ENCODE measurements around the gene CBLB.

Gene CBLB

DNA sequence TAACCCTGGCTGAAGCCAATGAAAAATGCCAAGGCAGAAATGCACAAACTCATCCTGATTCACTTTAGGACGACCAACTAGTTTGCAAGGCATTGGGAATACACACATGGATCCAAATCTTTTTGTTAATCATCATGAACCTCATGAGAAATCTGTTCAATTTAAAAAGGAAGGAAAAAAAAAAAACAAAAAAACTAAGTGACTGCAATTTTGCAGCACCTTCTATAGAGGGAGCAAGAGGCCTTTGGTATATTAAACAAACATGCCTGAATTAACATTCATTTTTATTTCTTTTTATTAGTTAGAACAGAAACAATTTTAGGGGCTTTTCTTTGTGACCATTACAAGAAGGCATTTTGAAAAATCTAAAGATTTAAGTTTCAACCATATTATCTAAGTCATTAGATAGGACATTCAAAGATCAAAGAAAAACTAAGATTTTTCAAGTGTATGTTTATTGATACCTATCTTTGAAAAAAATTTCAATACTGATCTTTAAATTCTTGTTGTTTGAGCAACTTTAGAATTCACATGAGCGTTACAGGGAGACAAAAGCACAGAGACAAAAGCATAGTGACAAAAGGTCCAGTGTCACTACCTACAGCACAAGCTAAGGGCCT lies 182.4 kb downstream of the CBLB start:
- peak; percentile 14 for DNase-seq (ENCODE audit: low spot score)

DNA sequence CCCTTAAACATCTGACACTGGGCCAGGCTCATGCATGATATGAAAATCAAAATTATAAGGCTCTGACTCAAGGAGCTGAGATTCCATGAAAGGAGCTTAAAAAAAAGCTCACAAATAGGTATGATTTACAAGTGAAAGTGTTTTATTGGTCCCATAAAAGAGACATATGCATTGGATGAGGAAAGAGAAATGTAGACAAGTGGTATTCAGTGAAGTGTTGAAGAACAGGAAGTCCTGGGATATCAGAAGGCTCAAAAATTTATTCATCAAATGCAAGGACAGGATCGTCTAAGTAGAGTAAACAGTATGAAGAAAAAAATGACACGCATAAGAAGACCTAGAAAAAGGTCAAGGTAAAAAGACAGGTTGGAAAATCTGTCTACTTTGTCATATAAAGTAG lies 188.9 kb downstream of the CBLB start:
- no peak for DNase-seq (ENCODE audit: low spot score)

DNA sequence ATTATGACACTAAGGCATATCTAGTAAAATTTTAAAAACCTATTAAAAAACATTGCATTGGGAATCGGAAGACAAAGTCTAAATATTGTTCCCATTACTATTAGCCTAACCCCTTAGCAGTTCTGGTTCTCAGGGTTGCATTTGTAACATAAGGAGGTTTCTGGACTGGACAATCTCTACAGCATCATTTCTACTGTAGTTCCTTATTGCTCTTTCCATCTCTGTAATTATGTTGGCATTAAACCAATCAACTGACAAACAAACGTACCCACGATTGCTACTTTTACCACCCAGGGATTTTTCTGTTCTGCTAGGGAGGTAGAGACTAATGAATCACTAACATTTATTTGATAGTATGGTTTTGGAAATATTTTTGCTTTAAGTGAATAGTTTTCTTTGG lies 190.8 kb downstream of the CBLB start:
- no peak for DNase-seq (ENCODE audit: low spot score)

DNA sequence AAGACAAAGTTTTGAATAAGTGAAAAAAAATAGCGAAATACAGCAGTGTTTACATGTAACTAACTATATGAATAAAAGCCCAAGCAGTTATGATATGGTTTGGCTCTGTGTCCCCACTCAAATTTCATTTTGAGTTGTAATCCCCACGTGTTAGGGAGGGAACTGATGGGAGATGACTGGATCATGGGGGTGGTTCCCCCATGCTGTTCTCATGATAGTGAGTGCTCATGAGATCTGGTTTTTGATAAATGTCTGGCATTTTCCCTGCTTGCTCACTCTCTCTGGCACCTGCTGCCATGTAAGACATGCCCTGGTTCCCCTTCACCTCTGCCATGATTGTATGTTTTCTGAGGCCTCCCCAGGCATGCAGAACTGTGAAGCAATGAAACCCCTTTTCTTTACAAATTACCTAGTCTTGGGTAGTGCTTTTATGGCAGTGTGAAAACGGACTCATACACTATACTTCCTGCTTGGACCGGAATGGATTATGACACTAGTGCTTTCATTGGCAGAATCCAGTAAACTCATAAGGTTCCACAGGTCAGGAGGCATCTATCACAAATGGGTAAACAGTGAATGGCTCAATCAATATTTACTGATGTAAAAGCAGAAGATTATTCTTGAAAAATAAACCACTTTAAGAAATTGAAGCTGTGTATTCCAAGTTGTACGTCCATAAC lies 192.1 kb downstream of the CBLB start:
- no peak for DNase-seq (ENCODE audit: low spot score)

DNA sequence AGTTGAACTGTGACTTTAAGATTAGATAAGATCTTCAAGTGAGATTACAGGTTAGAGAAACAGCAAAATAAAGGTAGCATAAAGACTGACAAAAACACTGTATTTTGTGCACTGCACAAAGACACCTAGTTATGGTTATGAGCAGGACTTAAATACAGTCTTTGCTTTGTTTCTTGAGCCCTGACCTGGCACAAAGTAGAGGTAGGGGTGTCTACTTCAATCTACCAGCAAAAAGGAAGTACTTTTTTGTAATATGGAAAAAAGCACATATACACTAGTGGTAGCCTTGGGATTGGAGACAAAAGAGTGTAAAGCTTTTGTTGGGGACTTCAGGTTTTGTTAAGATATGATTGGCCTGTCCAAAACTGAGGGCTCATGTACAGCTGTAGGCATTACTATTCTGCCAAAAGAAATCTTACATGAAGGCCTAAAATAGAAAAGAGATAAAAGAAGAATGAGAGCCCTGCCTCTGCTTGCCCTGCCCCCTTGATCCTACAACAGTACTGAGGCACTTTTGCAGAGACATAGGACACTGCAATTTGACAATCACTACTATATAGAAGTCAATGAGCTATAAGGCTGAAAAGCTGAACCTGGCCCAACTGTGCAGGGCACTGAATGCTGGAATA lies 194.3 kb downstream of the CBLB start:
- no peak for DNase-seq (ENCODE audit: low spot score)

DNA sequence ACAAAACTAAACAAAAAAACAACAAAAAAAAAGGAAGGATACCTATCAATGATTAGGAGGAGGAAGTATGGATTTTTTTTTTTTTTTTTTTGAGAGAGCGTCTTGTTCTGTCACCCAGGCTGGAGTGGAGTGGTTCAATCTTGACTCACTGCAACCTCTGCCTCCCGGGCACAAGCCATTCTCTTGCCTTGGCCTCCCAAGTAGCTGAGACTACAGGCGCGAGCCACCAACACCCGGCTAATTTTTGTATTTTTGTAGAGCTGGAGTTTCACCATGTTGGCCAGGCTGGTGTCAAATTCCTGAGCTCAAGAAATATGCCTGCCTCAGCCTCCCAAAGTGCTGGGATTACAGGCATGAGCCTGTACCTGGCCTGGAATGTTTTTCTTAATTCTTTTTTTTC lies 195.8 kb downstream of the CBLB start:
- DNase-seq (ENCODE audit: low spot score): no peak

DNA sequence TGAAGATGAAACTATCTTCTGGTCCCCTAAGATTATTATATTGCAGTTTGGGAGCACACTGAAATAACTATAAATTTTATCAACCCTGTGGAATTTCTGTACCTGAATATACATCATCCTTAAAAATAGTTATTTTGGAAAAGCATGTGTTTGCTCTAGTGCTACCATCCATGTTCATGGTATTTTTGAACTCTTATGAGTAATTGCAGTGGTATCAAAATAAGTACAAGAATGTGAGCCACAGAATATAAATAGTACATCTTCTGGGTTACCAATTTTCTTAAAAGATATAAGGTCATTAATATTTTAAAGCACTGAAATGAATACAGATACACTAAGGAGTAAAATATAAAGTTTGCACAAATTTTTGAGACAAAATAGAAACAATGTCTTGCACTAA lies 206.5 kb downstream of the CBLB start:
- no peak for DNase-seq (ENCODE audit: low spot score)

DNA sequence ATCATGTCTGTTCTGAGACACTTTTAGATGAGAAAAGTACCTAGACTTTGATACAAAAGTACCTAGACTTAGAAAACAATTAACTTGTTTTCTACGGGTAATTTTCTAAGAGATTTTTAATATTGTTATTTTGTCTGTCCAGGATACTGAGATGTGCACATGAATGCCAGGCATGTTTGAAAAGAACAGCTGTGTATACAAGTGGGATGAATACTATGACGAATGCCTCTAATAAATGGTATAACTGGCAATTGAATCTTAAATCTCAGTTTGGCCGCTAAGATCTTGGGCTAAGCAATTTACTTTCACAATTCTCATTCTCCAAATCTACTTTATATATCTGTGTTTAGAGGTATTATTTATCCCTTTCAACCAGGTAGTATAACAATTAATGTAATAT lies 207.4 kb downstream of the CBLB start:
- DNase-seq (ENCODE audit: low spot score): no peak

DNA sequence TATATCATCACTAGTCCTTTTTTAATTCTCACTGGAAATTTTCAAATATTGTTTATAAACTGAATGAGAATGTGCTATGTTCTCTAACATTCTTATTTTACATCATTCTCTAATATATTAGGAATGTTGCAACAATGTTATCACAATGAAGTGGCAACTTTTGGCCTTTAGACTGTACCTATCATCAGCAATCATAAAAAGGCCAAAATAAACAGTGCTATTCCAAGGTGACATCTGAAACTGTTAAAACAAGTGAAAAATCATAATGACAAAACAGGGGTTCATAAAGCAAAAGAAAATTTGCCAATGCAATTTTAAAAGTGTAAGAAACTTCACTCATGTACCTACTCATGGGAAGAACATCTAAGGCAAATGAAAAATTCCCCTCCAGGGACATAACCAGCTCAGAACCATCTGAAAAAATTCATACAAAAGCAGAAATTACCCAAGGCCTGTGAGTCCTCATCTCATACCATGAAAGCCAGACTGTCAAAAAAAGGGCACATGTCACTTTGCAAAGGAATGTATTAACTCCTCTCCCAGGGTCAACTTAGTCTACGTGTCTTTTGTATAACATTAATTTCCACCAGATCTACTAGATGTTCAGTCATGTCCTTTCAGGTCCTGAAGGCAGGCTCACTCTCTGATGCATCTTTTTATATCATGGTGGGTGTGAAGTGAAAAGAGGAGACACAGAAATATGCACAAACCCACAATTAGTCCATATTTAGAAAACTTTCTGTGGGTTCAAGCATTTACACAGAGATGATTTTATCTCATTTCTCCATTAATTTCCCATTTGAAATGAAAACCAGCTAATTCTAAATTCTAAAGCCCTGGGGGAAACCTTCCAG lies 211.9 kb downstream of the CBLB start:
- no peak for DNase-seq (ENCODE audit: low spot score)

DNA sequence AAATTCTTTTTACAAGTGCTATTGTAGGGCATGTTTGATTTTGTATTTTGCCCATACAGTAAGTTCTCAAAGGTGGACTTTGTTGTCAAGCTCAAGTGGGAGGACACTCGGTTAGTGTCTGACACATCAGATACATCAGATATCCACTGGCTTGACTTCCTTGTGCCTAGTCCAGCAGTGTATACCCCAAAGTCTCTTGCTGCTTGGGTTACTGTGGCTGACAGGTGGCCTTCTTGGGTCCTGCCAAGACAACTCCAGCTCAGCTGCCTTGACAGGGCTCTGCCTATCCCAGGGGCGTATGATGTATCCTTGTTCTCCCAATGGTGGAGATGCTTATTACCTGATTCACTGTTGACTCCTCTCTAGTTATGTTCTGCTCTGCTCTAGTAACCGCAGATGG lies 214.9 kb downstream of the CBLB start:
- no peak for DNase-seq (ENCODE audit: low spot score)

DNA sequence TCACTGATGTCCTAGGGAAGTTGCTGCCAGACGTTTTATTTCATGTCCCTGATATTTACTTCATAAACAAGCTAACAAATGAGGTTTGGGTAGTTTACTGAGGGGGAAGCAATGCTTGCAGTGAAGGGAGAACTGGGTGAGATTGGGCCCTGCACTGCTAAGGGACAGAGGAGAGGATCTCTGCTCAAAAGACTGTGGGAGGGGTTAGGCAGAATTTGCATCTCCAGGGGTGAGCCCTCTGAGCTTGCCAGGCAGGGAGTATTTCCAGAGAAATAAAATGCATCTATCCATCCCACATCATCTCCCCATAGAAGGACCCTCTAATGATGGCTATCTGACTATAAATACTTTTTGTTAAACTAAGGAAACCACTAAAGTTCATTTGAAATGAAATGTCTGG lies 215.6 kb downstream of the CBLB start:
- DNase-seq (ENCODE audit: low spot score): no peak

DNA sequence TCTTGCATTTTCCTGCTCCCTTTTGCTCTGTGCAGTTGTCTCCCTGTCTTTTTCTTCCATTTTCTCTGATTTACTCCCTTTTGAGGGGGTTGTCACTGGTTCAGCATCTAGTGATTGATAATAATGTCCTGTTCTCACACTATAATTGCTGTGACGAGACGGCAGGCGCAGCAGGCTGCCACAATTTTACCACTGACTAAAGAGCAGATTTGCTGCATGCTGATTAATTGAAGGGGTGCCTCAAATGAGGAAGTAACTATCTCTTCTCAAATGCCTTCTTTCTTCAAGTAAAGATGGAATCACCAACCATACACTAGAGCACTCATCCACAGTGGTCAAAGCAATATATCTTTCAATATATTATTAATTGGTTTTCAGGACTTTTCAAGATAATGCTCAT lies 219.3 kb downstream of the CBLB start:
- no peak for DNase-seq (ENCODE audit: low spot score)

DNA sequence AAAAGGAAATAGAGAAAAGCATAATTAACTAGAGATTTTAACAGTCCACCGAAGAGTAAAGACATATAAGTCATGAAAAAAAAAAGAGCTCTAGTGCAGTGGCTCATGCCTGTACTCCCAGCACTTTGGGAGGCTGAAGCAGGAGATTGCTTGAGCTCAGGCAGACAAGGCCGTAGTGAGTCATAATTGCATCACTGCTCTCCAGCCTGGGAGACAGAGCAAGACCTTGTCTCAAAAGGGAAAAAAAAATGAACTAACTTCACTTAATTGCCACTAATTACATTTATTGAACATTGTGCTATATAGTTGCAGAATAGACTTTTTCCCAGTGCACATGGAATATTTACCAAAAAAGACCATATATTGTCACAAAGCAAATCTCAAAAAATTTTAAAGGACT lies 221.8 kb downstream of the CBLB start:
- DNase-seq (ENCODE audit: low spot score): no peak

DNA sequence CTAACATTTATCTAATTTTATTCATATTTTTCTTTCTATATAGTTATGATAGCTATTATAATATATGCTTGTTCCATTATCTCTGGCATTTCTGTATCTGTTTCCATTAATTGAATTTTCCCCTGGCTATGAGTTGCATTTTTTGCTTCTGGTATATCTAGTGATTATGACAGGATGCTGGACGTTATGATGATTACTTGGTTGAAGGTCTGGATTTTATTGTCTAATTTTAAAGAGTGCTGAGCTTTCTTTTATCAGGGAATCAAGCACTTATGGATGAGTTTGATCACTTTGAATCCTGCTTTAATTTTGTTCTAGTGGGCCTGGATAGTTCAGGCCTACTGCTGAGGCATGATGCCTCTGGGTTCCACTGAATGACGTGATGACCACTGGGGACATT lies 229.7 kb downstream of the CBLB start:
- no peak for DNase-seq (ENCODE audit: low spot score)

DNA sequence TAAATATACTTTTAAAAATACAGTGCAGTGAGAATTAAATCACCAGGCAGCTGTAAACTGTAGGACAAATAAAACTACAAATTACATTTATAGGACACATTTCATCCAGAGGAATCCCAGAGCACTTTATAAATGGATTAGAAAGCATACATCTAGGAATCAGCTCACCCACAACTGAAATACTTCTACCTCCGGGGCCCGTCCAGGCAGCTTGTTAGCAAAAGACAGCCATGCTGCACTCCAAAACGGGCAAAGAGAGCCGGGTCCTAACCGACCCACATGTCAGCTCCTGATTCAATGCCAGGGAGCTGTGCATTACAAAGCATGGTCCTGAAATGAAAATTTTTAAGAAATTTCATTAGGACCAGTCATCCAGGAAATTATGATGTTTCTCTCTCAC lies 234.1 kb downstream of the CBLB start:
- no peak for DNase-seq (ENCODE audit: low spot score)

DNA sequence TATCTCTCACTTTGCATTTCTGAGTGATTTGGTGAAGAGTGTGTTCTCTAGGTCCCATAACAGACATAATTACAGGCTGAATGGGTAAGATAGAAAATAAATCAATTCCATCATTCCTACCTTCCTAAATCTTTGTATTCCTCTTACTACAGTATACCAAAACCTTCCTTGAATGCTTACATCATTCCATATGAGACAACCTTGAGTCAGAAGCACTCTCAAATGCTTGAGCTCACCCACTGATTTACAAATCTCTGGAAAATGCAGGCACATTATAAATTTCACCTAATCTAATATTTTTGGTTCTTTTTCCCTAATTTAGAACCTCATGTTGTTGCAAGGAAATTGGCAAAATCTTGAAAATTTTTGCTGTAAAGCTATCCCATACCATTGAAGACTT lies 239.1 kb downstream of the CBLB start:
- DNase-seq (ENCODE audit: low spot score): no peak

DNA sequence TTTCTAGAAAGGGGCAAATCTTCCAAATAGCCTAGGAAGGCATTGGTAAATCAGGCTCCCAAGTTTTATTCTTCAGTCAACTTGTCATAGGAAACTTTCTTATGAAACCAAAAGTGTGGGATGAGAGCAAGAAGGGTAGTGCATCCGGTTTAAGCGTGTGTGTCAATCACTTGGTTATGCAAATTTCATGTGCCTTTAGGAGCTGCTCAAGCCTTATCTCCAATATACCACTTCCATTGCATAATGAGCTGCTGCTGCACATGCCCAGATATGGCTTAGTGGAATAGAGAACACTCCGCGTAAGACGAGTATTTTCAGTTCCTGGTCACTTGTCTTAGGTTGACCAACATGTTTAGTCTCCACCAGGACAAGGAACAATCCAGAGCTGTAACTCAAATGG lies 242.1 kb downstream of the CBLB start:
- DNase-seq (ENCODE audit: low spot score): no peak

DNA sequence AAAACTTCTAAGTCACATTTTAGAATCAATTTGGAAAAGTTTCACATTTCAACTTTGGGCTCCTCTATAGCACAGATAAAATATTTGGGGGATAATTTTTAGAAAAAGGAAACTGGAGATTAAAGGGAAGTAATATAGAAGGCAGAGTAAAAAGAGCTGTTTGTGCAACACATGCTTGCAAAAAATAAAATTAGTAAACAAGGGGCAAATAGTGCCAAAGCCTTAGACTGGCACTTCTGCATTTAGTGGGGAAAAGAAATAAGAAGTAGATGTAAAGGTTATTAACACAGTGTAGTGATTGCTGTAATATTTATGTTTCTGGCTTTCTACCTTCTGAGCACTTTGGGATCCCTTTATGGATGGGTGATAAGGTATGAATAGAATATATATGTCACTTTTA lies 246.6 kb downstream of the CBLB start:
- DNase-seq (ENCODE audit: low spot score): no peak

DNA sequence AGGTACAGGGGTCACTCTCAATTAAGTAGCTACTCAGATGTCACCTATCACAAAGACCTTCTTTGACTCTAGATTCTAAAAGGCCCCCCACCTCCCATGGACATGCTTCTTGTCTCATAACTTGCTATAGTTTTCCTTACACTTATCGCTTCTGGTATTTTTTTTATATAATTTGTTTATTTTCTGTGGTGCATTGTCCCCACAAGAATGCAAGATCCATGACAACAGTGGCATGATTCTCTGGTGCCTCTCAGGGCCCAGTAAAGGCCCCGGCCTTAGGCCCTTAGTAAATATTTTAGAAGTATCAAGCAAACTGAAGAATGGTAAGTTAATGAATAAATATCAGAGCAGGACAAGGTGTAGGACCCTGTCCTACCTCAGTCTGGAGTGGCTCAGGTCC lies 248.6 kb downstream of the CBLB start:
- DNase-seq (ENCODE audit: low spot score): no peak

DNA sequence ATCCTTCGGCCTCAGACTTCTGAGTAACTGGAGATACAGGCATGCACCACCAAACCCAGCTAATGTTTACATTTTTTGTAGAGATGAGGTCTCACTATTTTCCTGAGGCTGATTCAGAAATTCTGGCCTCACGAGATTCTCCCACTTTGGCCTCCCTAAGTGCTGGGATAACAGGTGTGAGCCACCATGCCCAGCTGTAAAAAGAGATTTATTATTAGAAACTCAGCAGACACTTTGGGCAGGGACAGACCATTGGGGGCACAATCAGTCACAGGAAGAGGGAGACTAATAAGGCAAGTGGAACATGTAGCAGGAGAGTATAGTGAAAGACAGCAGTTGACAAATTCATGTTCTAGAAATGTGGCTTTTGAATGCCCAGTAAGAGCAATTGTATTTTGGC lies 249.2 kb downstream of the CBLB start:
- no peak for DNase-seq (ENCODE audit: low spot score)

DNA sequence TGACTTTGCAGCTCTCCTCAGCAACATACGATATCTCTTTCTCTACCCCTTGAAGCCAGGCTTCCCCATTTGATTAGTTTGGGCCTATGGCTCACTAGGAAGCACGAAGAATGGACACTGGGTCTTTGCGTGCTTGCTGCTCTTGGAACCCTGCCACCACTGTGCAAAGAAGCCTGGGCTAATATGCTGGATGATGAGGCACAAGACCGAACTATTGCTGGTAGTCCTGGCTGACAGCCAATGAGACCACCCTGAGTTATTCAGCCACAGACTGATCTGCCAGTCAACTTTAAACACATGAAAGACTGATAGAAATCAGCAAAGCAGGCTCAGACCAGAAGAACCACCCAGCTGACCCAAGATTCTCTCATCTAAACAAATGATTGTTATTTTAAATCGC lies 250.3 kb downstream of the CBLB start:
- no peak for DNase-seq (ENCODE audit: low spot score)

DNA sequence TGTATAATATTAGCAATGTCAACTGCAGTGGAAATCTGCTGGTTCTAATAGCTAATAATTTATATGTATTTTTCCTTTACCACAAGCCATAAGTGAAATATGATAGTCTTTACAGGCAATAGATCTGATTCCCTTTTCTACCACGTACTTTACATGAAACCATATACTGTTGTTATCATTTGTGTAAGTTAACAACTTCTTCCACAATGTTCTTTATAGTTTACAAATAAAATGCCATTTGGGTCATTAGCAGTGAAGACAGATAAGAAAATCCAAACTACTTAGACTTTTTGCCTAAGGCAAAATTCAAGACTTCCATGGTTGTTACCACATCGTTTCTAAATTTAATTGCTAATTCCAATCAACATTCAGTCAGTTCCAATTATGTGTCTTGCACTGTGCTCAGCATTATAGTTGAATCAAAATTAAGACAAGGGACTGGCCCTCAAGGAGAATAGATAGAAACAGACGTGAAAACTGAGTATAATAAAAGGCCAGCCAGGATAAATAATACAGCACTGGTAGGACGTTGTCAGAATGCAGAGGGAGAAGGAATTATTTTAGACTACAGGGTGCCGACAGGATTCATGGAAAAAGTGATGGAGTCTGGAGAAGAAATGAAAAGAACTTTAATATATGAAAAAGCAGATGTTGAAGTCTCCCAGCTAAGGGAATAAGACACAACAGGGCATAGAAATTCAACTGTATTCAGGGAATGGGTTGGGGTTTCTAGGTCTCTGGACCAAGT lies 252.3 kb downstream of the CBLB start:
- no peak for DNase-seq (ENCODE audit: low spot score)

All from hematopoietic multipotent progenitor cell treated with erythropoietin and hydrocortisone succinate and interleukin-3 and kit ligand, for 15 days (in vitro differentiated cells).